NT2/D1 (cell line): ENCODE measurements around the gene VPS37C.

Experiments
- YY1 ChIP-seq: IDR thresholded peaks from 2 replicates; pipeline ENCODE4 v1.6.1; 2011; ENCODE audit not compliant: insufficient read length, insufficient read depth
- ZNF274 ChIP-seq: IDR thresholded peaks from 2 replicates; pipeline ENCODE4 v1.6.1; 2011; ENCODE audit warnings: mild to moderate bottlenecking, low read depth, low read length

DNA sequence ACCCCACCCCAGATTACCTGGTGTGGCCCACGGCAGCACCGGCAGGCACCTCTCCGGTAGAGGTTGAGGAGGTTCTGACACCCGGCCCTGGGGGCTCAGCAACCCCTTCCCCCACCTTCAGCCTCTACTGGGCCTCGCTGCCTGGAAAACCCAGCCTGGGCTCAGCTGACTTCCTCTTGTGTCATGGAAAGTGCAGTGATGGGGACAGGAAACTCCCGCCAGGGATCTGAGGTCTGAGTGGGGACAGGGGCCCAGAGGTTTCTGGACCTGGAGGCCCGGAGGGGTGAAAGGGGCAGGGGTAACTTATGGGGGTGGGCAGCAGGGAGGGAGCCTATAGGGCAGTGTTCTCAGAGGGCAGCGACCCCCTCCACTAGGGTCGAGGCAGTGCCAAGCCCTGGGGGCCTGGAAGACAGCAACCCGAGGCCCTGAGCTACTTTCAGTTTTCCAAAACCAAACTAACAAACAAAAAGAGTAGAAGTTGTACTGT is 68.9 kb downstream of the VPS37C start:
- TF ChIP-seq YY1 (no peak), ZNF274 (no peak)
